ENCODE measurements around the gene OR56A4. TPM values are rescaled to one million over a fixed set of nuclear protein-coding genes. Genes with fewer than 3 reads are reported as not detected.
A peak's percentile ranks its signal among the peaks of the same experiment; 100 is the strongest.

Gene OR56A4
- polyA plus RNA-seq, 2 of the 4 experiments (the other 2 are of a cell fraction), result not detected

DNA sequence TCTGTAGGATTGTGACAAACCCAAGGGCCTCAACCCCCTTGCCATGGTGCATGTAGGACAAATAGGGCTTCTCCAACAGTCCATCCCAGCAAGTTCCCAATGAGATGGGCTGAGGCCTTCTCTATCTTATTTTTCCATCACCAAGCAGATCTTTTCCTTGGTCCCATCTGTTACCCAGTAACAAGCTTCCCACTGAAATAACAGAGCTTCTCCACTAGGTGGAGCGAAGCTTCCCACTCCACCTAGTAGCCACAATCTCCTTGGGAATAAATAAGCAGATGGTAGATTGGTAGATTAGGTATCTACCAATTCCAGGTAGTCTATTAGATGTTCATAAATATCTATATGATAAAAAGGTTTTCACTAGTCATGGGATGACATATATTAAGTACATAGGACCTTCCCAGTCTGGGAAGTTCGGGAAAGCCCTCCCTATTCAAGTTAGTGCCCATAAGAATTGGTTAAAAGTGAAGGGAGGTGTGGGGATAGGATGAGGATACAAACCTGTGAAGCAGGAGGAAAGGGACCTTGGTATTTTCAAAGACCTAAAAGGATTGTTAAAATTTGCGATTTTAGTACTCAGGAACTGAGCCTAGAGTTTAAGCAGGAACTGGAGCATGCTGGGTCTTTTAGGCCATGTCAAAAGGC is 14.0 kb downstream of the OR56A4 start:
- WGBS (ENCODE audit: missing lambda C conversion rate), result under 1% methylated on average over 3 of the region's 3 CpGs
- Histone ChIP-seq H3K27ac (no peak overlapping the region), H3K4me1 (no peaks in the 10 kb centered on the region), H3K9me3 (no peaks in the 10 kb centered on the region), H3K4me3 (no peak overlapping the region), H3K4me2 (no peak overlapping the region)
- CTCF ChIA-PET, result interaction anchor here (0.6 to 4.8 kb wide), 6 partner anchors 37 to 521 kb away, joined by 3 to 19 read pairs (median 4); partner anchors contain the start of gene CAVIN3
- TF ChIP-seq RNF2 (IDR thresholded peaks at IDR 0.05; ENCODE audit: borderline replicate concordance, low read depth), result no peak
- TF ChIP-seq TP53 (CRISPR knock-in tag; IDR thresholded peaks at IDR 0.05), result no peak
- TF ChIP-seq, protein P1, sequence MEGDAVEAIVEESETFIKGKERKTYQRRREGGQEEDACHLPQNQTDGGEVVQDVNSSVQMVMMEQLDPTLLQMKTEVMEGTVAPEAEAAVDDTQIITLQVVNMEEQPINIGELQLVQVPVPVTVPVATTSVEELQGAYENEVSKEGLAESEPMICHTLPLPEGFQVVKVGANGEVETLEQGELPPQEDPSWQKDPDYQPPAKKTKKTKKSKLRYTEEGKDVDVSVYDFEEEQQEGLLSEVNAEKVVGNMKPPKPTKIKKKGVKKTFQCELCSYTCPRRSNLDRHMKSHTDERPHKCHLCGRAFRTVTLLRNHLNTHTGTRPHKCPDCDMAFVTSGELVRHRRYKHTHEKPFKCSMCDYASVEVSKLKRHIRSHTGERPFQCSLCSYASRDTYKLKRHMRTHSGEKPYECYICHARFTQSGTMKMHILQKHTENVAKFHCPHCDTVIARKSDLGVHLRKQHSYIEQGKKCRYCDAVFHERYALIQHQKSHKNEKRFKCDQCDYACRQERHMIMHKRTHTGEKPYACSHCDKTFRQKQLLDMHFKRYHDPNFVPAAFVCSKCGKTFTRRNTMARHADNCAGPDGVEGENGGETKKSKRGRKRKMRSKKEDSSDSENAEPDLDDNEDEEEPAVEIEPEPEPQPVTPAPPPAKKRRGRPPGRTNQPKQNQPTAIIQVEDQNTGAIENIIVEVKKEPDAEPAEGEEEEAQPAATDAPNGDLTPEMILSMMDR (IDR thresholded peaks at IDR 0.05), result peak; percentile 37; the same call in 2 of the 3 replicates
- TF ChIP-seq SMC3 (IDR thresholded peaks at IDR 0.05), result peak; percentile 24; the same call in 1 of the 3 replicates
- TF ChIP-seq KDM5A (IDR thresholded peaks at IDR 0.05), result no peak
- TF ChIP-seq, protein P2, sequence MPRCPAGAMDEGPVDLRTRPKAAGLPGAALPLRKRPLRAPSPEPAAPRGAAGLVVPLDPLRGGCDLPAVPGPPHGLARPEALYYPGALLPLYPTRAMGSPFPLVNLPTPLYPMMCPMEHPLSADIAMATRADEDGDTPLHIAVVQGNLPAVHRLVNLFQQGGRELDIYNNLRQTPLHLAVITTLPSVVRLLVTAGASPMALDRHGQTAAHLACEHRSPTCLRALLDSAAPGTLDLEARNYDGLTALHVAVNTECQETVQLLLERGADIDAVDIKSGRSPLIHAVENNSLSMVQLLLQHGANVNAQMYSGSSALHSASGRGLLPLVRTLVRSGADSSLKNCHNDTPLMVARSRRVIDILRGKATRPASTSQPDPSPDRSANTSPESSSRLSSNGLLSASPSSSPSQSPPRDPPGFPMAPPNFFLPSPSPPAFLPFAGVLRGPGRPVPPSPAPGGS (IDR thresholded peaks at IDR 0.05), result no peak
- TF ChIP-seq, protein P3, sequence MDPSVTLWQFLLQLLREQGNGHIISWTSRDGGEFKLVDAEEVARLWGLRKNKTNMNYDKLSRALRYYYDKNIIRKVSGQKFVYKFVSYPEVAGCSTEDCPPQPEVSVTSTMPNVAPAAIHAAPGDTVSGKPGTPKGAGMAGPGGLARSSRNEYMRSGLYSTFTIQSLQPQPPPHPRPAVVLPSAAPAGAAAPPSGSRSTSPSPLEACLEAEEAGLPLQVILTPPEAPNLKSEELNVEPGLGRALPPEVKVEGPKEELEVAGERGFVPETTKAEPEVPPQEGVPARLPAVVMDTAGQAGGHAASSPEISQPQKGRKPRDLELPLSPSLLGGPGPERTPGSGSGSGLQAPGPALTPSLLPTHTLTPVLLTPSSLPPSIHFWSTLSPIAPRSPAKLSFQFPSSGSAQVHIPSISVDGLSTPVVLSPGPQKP (IDR thresholded peaks at IDR 0.05; ENCODE audit: low read depth, low read length), result no peak
- peak in 1 of 2 experiments; percentile 19; a peak in 1 of 5 replicates for TF ChIP-seq RAD21 (conservative IDR thresholded peaks at IDR 0.05 in 1 of 2, IDR thresholded peaks at IDR 0.05 in 1 of 2)
- TF ChIP-seq MYC (IDR thresholded peaks at IDR 0.05; ENCODE audit: borderline replicate concordance, low read length), result no peak
- TF ChIP-seq, protein P4, sequence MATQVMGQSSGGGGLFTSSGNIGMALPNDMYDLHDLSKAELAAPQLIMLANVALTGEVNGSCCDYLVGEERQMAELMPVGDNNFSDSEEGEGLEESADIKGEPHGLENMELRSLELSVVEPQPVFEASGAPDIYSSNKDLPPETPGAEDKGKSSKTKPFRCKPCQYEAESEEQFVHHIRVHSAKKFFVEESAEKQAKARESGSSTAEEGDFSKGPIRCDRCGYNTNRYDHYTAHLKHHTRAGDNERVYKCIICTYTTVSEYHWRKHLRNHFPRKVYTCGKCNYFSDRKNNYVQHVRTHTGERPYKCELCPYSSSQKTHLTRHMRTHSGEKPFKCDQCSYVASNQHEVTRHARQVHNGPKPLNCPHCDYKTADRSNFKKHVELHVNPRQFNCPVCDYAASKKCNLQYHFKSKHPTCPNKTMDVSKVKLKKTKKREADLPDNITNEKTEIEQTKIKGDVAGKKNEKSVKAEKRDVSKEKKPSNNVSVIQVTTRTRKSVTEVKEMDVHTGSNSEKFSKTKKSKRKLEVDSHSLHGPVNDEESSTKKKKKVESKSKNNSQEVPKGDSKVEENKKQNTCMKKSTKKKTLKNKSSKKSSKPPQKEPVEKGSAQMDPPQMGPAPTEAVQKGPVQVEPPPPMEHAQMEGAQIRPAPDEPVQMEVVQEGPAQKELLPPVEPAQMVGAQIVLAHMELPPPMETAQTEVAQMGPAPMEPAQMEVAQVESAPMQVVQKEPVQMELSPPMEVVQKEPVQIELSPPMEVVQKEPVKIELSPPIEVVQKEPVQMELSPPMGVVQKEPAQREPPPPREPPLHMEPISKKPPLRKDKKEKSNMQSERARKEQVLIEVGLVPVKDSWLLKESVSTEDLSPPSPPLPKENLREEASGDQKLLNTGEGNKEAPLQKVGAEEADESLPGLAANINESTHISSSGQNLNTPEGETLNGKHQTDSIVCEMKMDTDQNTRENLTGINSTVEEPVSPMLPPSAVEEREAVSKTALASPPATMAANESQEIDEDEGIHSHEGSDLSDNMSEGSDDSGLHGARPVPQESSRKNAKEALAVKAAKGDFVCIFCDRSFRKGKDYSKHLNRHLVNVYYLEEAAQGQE (IDR thresholded peaks at IDR 0.05), result no peak
- TF ChIP-seq TFCP2L1 (CRISPR knock-in tag; IDR thresholded peaks at IDR 0.05), result no peak
- POLR2A ChIA-PET, result no interaction called here
- FAIRE-seq (no peak), ATAC-seq (peak in 1 of 2 experiments; percentile 83; a peak in 4 of 6 replicates), DNase-seq (ENCODE audit: low read depth in 1 of 2, low spot score in 1 of 2) (peak; percentile 37 to 43)

DNA sequence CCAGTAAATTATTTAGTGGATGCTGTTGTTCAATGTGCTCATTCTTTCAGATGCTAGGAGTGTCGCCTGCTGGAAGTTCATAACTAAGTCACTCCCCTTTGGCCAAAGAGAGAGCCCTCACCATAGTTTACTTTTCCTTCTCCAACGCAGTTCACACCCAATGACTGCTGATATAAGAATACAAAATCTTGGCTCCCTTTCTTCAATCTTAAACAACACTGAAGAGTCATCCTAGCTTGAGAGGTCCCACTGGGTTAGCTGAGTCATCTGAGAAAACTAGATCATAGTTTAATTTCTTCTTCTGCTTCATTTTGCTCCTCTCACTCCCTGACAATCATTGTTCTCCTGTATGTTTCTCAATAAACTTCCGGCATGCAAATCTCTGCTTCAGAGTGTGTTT is 14.6 kb downstream of the OR56A4 start:
- no peak overlapping the region for H3K4me3 ChIP-seq
- ChIA-PET POLR2A (no interaction called here), CTCF (interaction anchor here (0.6 to 4.8 kb wide), 7 partner anchors 13 to 522 kb away, joined by 3 to 19 read pairs (median 4); partner anchors contain the start of gene CAVIN3)
- H3K9me3 ChIP-seq, result no peaks in the 10 kb centered on the region
- DNase-seq (ENCODE audit: low read depth in 1 of 2, low spot score in 1 of 2) (no peak), FAIRE-seq (no peak), ATAC-seq (no peak)
- H3K4me2 ChIP-seq, result no peak overlapping the region
- no peak overlapping the region for H3K27ac ChIP-seq
- H3K4me1 ChIP-seq, result no peaks in the 10 kb centered on the region
- WGBS (ENCODE audit: missing lambda C conversion rate), result 0% methylated on average over 3 of the region's 3 CpGs
- TF ChIP-seq EHF (CRISPR knock-in tag; IDR thresholded peaks at IDR 0.05) (no peak), GATA3 (IDR thresholded peaks at IDR 0.05; ENCODE audit: borderline replicate concordance) (no peak), TFCP2L1 (CRISPR knock-in tag; IDR thresholded peaks at IDR 0.05) (no peak), EHMT2 (IDR thresholded peaks at IDR 0.05; ENCODE audit: low read depth) (no peak), RCOR1 (IDR thresholded peaks at IDR 0.05; ENCODE audit: low read depth, low read length) (no peak), FOSL2 (IDR thresholded peaks at IDR 0.05) (no peak), FOSL2 (CRISPR knock-in tag; IDR thresholded peaks at IDR 0.05) (no peak), EP300 (IDR thresholded peaks at IDR 0.05) (no peak), ZFP36 (IDR thresholded peaks at IDR 0.05; ENCODE audit: borderline replicate concordance, partially characterized antibody) (no peak)
- TF ChIP-seq, protein P2 (IDR thresholded peaks at IDR 0.05), result no peak
- TF ChIP-seq, protein P4 (IDR thresholded peaks at IDR 0.05), result no peak
- TF ChIP-seq, protein P5, sequence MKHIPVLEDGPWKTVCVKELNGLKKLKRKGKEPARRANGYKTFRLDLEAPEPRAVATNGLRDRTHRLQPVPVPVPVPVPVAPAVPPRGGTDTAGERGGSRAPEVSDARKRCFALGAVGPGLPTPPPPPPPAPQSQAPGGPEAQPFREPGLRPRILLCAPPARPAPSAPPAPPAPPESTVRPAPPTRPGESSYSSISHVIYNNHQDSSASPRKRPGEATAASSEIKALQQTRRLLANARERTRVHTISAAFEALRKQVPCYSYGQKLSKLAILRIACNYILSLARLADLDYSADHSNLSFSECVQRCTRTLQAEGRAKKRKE (CRISPR knock-in tag; IDR thresholded peaks at IDR 0.05; ENCODE audit: low read depth), result no peak

Measured in A549 (cell line).